Ishikawa (cell line): ENCODE results near the gene NCK1.

Experiments
- CEBPB ChIP-seq: IDR thresholded peaks from 2 replicates; pipeline ENCODE4 v1.6.1; 2012
- CREB1 ChIP-seq: IDR thresholded peaks from 2 replicates; pipeline ENCODE4 v1.6.1; 2012; ENCODE audit warnings: low read depth
- EGR1 ChIP-seq: IDR thresholded peaks from 2 replicates; pipeline ENCODE4 v1.6.1; 2012
- EP300 ChIP-seq: IDR thresholded peaks from 2 replicates; pipeline ENCODE4 v1.6.1; 2012; ENCODE audit warnings: borderline replicate concordance
- FOXM1 ChIP-seq: IDR thresholded peaks from 2 replicates; pipeline ENCODE4 v1.6.1; 2012; ENCODE audit warnings: low read depth, borderline replicate concordance
- NFIC ChIP-seq: IDR thresholded peaks from 2 replicates; pipeline ENCODE4 v1.6.1; 2012
- RAD21 ChIP-seq: IDR thresholded peaks from 2 replicates; pipeline ENCODE4 v1.6.1; 2012; ENCODE audit warnings: low read depth
- REST ChIP-seq: IDR thresholded peaks from 2 replicates; pipeline ENCODE4 v1.6.1; 2012; ENCODE audit warnings: low read depth, mild to moderate bottlenecking
- TAF1 ChIP-seq: IDR thresholded peaks from 2 replicates; pipeline ENCODE4 v1.6.1; 2012; ENCODE audit warnings: low read depth, mild to moderate bottlenecking
- TCF12 ChIP-seq: IDR thresholded peaks from 2 replicates; pipeline ENCODE4 v1.6.1; 2012; ENCODE audit warnings: low read depth
- TEAD4 ChIP-seq: IDR thresholded peaks from 2 replicates; pipeline ENCODE4 v1.6.1; 2012
- USF1 ChIP-seq: IDR thresholded peaks from 2 replicates; pipeline ENCODE4 v1.6.1; 2012
- YY1 ChIP-seq: IDR thresholded peaks from 2 replicates; pipeline ENCODE4 v1.6.1; 2012; ENCODE audit warnings: low read depth
- ZBTB7A ChIP-seq: IDR thresholded peaks from 2 replicates; pipeline ENCODE4 v1.6.1; 2012; ENCODE audit warnings: low read depth
- TF ChIP-seq, protein P1 (sequence below): IDR thresholded peaks from 2 replicates; pipeline ENCODE4 v1.6.1; 2012

The NCK1 gene

DNA sequence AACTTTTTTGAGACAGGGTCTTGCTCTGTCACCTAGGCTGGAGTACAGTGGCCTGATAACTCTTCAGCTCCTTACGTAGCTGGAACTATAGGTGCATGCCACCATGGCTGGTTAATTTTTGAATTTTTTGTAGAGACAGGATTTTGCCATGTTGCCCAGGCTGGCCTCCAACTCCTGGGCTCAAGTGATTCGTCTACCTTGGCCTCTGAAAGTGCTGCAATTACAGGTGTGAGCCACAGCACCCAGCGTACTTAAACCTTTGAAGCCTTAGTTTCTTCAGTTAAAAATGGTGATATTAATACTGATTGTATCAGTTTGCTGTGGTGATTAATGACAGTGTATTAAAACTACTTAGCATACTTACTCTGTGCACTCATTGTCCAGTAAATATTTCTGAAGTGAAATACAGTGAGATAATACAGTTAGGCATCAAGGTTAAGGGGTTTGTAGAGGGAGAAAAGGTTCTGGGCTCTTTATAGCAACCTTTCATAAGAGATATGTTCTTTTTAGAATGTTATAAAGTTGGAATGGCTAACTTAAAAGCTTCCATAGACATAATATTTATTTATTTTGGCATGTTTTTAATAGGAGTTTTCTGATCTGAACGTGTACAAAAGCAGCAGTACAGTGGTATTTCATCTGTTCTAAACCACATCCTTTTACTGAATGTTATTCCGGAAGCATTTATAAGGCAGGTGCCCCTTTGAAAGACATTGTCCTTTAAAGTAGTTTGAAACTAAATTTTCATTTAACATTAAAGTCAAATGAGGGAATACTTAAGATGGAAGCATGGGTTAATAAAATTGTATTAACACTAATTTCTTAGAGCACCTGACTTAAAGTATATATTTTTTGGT lies 23.6 kb downstream of the NCK1 start:
- TF ChIP-seq TEAD4 = no peak
- no peak for TF ChIP-seq YY1
- no peak for TF ChIP-seq FOXM1
- TF ChIP-seq RAD21 = no peak
- TF ChIP-seq, protein P1, sequence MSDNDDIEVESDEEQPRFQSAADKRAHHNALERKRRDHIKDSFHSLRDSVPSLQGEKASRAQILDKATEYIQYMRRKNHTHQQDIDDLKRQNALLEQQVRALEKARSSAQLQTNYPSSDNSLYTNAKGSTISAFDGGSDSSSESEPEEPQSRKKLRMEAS = no peak
- TF ChIP-seq ZBTB7A = no peak
- TF ChIP-seq USF1 = no peak

DNA sequence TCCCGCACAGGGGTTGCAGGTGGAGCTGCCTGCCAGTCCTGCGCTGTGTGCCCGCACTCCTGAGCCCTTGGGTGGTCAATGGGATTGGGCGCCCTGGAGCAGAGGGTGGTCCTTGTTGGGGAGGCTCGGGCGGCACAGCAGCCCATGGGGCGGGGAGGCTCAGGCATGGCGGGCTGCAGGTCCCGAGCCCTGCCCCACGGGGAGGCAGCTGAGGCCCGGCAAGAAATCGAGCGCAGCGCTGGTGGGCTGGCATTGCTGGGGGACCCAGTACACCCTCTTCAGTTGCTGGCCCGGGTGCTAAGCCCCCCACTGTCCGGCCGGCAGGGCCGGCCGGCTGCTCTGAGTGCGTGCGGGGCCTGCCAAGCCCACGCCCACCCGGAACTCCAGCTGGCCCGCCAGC lies 27.9 kb downstream of the NCK1 start:
- no peak for TF ChIP-seq NFIC
- TF ChIP-seq REST = no peak
- no peak for TF ChIP-seq RAD21

GRCh38 chr3:136891934-136892855 lies 30.2 kb downstream of the NCK1 start:
- TF ChIP-seq REST (no peak), EP300 (no peak), USF1 (no peak), ZBTB7A (no peak), FOXM1 (no peak), TEAD4 (no peak), TAF1 (no peak), TCF12 (no peak)

DNA sequence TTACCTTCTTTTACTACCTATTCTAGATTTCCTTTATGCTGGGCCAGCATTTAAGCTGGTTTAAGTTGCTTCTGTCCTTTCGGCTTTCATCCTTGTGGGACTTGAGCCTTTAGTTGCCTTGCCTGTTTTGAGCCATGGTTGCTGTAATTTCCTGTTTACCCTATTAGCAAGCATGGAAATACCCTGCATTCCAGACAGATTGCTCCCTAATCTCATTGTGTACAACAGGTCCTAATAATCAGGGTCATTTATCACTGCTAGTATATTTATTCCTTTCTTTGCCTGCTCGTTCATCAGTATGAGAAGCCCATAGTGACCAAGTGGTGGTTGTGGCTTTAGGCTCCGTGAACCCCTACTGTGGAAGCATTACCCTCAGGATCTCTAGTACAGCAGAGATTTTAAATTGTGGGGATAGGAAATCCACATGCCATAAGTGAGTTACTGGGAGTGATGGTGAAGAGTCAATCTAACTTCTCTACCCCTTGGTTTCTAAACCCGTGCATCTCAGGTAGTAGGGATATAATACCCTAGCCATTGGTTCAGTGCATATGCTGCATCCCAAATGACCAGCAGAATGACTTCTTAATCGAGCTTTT lies 31.9 kb downstream of the NCK1 start:
- TF ChIP-seq TAF1 (no peak), YY1 (no peak), TCF12 (no peak), RAD21 (no peak), TEAD4 (no peak), CREB1 (no peak), EP300 (no peak)

- TF ChIP-seq CEBPB = no peak
- no peak for TF ChIP-seq ZBTB7A
- TF ChIP-seq CREB1 = no peak
- TF ChIP-seq TAF1 = no peak
- TF ChIP-seq EP300 = no peak
- TF ChIP-seq NFIC = no peak
- no peak for TF ChIP-seq TCF12
- no peak for TF ChIP-seq EGR1
- TF ChIP-seq, protein P1 = no peak
- no peak for TF ChIP-seq RAD21
- TF ChIP-seq FOXM1 = no peak
Measured at GRCh38 chr3:136898549-136898948, 36.5 kb downstream of the NCK1 start.
